Measurements from ENCODE around the gene FAM171A1.

FAM171A1 gene

GRCh38 chr10:15329437-15329836 lies 41.7 kb downstream of the FAM171A1 start:
- H3K9ac ChIP-seq (ENCODE audit: low read depth, low read length, poor library complexity, severe bottlenecking) = no peak overlapping the region
- H2AFZ ChIP-seq (ENCODE audit: low read length) = no peak overlapping the region
- no peaks in the 10 kb centered on the region for H3K79me2 ChIP-seq (ENCODE audit: insufficient read depth, low read length)
- no peak overlapping the region for H3K4me2 ChIP-seq (ENCODE audit: low read depth, low read length, poor library complexity, severe bottlenecking)
- H3K9me3 ChIP-seq (ENCODE audit: insufficient read depth, low read depth, low read length) = no peaks in the 10 kb centered on the region
- H3K4me3 ChIP-seq (ENCODE audit: low read length, poor library complexity, severe bottlenecking) = no peak overlapping the region
- TF ChIP-seq CTCF (conservative IDR thresholded peaks at IDR 0.05; ENCODE audit: low read length) (no peak), EZH2phosphoT487 (IDR thresholded peaks at IDR 0.05; ENCODE audit: borderline replicate concordance) (no peak)
- H3F3A ChIP-seq (ENCODE audit: low read depth) = no peaks in the 10 kb centered on the region
- H3K9me2 ChIP-seq (replicated peaks; ENCODE audit: low read depth, low read length) = no peaks in the 10 kb centered on the region
- H3K27me3 ChIP-seq (ENCODE audit: insufficient read depth, low read length, poor library complexity, severe bottlenecking) = no peaks in the 10 kb centered on the region
- H4K20me1 ChIP-seq (ENCODE audit: insufficient read depth, low read length, poor library complexity, severe bottlenecking) = no peaks in the 10 kb centered on the region
- peaks cover 4% of the 10 kb centered on the region for H3K4me1 ChIP-seq (ENCODE audit: insufficient read depth, low read length, poor library complexity, severe bottlenecking)
- H3K36me3 ChIP-seq (ENCODE audit: insufficient read depth, low read length) = no peaks in the 10 kb centered on the region

DNA sequence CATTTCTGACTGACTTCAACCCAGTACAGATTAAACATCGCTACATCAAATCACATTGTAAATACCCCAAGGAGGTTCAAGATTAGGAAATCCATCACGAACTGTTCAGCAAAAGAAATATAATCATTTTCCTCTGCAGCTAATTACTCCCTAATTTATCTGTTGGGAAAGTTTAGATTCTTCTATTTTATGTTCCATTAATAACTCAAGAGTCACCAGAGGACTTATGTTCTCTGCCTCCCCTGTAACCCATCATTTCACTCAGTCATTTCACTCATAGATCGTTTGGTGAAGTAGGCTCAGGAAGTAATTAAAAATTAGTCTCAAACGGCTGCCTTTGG lies 45.2 kb downstream of the FAM171A1 start:
- Histone ChIP-seq H3K27me3 (ENCODE audit: insufficient read depth, low read length, poor library complexity, severe bottlenecking) (no peaks in the 10 kb centered on the region), H3K79me2 (ENCODE audit: insufficient read depth, low read length) (no peaks in the 10 kb centered on the region), H4K20me1 (ENCODE audit: insufficient read depth, low read length, poor library complexity, severe bottlenecking) (no peaks in the 10 kb centered on the region), H3K9ac (ENCODE audit: low read depth, low read length, poor library complexity, severe bottlenecking) (no peak overlapping the region), H3K4me2 (ENCODE audit: low read depth, low read length, poor library complexity, severe bottlenecking) (no peak overlapping the region), H3K9me3 (ENCODE audit: insufficient read depth, low read depth, low read length) (no peaks in the 10 kb centered on the region), H3F3A (ENCODE audit: low read depth) (no peaks in the 10 kb centered on the region), H3K9me2 (replicated peaks; ENCODE audit: low read depth, low read length) (no peaks in the 10 kb centered on the region), H3K36me3 (ENCODE audit: insufficient read depth, low read length) (no peaks in the 10 kb centered on the region), H3K4me3 (ENCODE audit: low read length, poor library complexity, severe bottlenecking) (no peak overlapping the region), H3K4me1 (ENCODE audit: insufficient read depth, low read length, poor library complexity, severe bottlenecking) (peaks cover 15% of the 10 kb centered on the region), H2AFZ (ENCODE audit: low read length) (no peak overlapping the region)
- TF ChIP-seq CTCF (conservative IDR thresholded peaks at IDR 0.05; ENCODE audit: low read length) = no peak
- TF ChIP-seq EZH2phosphoT487 (IDR thresholded peaks at IDR 0.05; ENCODE audit: borderline replicate concordance) = no peak

GRCh38 chr10:15325243-15325943 lies 45.7 kb downstream of the FAM171A1 start:
- Histone ChIP-seq H3K4me1 (ENCODE audit: insufficient read depth, low read length, poor library complexity, severe bottlenecking) (peaks cover 18% of the 10 kb centered on the region), H3K4me3 (ENCODE audit: low read length, poor library complexity, severe bottlenecking) (no peak overlapping the region), H2AFZ (ENCODE audit: low read length) (no peak overlapping the region), H3K9me2 (replicated peaks; ENCODE audit: low read depth, low read length) (no peaks in the 10 kb centered on the region), H4K20me1 (ENCODE audit: insufficient read depth, low read length, poor library complexity, severe bottlenecking) (no peaks in the 10 kb centered on the region), H3K9ac (ENCODE audit: low read depth, low read length, poor library complexity, severe bottlenecking) (no peak overlapping the region), H3K4me2 (ENCODE audit: low read depth, low read length, poor library complexity, severe bottlenecking) (no peak overlapping the region), H3K9me3 (ENCODE audit: insufficient read depth, low read depth, low read length) (no peaks in the 10 kb centered on the region), H3K27me3 (ENCODE audit: insufficient read depth, low read length, poor library complexity, severe bottlenecking) (no peaks in the 10 kb centered on the region), H3K36me3 (ENCODE audit: insufficient read depth, low read length) (no peaks in the 10 kb centered on the region), H3K79me2 (ENCODE audit: insufficient read depth, low read length) (no peaks in the 10 kb centered on the region), H3F3A (ENCODE audit: low read depth) (no peaks in the 10 kb centered on the region)
- TF ChIP-seq CTCF (conservative IDR thresholded peaks at IDR 0.05; ENCODE audit: low read length) = no peak
- no peak for TF ChIP-seq EZH2phosphoT487 (IDR thresholded peaks at IDR 0.05; ENCODE audit: borderline replicate concordance)
